ENCODE measurements around the gene CRIM1. TPM values are rescaled to one million over a fixed set of nuclear protein-coding genes. Genes with fewer than 3 reads are reported as not detected.
A peak's percentile ranks its signal among the peaks of the same experiment; 100 is the strongest.

Gene CRIM1
- polyA plus RNA-seq, 1 donor: 21.1 TPM

DNA sequence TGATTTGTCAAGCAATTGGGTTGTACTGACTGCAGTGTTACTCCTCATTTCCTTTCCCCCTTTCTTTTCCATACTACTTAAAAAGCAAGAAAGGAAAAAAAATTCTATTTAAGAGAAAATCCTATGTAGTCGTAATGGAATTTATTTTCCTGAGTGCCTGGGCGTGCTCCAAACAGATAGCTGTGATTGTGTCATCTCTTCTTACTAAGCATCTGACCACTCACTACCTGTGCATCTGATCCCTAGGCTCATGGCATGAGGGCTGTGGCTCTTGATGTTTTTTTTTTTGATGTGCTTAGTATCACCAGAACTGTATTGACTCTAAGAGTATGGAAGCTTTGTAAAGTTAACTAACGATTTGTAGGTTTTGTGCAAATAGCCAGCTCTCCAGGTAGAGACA, 19.0 kb downstream of the CRIM1 start:
- no peak for DNase-seq

DNA sequence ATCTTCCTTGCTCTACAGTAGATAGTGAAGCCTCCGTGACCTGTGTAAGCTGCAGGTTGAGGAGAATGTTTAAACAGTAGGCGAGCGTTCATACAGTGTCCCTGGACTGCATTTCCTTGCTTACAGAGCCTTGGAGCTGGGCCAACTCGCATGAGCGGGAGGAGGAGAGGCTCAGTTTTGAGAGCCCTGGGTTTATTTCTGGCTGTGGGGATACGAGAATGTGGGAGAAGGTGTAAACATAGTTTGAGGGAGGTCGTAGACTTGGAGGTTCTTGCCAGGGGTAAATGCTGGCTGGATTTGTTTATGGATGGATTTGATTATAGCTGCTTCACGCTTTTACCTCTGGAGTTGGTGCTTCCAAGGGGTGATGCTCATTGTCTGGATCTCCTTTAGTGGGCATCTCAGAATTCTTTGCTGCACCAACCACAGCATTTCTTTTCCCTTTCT, 20.8 kb downstream of the CRIM1 start:
- DNase-seq: peak; percentile 70

DNA sequence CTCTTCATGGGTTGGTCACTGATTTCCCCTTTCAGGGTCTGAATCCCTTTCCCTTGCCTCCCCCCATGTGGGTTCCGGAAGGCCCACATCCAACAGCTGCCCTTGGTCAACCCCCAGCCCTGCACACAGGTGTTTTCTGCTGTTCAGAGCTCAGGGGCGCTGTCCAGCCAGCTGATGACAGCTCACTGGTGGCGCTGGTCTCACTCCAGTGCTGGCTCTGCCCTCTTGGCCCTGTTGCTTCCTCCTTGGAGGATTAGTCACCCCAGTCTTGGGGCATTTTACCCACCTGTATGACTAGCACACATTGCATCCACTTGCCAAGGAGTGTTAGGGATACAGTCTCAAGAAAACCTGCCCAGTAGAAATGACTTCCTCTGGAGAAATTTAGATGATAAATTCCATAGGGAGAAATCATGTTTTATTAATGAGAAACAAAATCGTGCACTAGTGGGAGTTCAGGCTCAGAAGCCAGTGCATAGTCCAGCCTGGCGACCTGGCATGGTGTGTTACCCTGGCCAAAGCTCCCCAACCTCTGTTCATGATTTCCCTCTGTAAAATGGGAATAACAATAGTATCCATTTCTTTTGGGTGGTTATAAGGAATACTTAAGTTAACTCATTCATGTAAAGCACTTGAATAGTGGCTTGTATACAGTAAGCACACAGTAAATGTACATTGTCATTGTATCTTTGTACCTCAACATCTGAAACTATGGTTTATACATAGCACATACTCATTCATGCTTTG, 21.6 kb downstream of the CRIM1 start:
- DNase-seq: no peak

DNA sequence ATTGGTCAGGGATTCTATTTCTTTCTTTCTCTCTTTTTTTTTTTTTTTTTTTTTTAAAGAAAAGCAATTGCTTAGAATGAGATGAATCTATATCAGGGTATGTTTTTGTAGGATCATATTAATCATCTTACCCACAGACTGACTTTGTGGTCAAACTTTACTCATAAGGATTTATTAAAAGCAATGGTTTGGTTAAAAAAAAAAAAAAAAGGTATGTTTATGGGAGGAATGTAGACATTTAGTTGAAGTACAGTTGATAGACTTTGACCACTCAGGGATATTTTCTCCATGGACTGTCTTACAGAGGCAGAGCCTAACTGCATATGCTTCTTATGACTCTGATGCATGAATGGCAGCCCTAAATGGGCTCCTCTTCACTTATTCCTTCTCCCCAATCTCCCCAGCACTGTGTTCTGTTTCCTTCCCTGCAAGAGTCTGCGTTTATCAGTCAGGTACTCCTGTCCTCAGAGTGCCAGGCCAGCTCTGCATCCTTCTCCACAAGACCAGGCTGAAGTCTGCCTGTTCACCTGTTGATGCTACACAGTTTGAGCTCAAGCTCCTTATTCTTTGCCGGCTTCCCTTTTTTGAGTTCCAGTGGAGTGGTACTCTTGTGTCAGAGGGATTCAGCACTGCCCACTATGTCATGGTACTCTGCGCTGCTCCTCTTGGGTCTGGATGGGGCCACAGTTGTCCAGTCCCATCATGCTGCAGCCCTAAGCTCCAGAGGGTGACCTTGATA, 24.3 kb downstream of the CRIM1 start:
- DNase-seq: no peak

DNA sequence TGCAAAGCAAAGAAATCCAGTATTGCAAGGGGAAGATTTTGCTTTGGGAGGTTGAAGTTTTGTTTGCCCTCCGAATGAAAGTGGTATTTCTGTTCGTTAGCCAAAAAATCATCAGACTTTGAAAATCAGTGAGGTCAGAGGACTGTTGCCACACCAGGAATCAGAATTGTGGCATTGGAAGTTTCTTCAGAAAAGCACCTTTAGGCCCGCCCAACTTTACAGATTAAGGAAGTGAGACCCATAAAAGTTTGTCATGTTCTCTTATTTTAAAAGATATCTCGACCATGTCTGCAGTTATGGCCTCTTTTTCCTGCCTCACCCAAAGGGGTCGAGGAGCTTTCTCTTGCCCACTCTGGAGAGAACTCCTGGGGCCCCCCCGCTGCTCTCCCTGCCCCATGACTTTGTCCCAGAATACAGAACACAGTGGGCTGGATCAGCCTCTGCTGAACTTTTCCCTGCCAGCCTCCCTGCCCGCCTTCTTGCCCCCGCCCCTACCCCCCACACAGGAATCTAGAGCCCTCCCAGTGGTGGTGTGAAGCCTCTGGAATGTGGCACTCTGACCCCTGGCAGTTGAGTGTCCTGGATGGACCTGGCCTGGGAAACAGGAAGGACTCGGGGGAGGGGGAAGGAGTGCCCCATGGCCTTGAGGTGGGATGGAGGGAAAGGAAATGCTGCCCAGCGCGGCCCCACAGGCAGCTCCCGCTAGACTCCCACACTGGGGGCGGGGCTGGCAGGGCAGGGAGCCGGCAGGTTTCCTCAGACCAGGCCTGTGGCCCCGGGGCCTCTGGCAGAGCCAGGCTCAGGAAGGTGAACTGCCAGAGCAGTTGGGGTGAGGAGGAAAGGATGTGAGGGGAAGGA, 25.3 kb downstream of the CRIM1 start:
- no peak for DNase-seq

GRCh38 chr2:36381993-36382392, 26.4 kb downstream of the CRIM1 start:
- DNase-seq: no peak

DNA sequence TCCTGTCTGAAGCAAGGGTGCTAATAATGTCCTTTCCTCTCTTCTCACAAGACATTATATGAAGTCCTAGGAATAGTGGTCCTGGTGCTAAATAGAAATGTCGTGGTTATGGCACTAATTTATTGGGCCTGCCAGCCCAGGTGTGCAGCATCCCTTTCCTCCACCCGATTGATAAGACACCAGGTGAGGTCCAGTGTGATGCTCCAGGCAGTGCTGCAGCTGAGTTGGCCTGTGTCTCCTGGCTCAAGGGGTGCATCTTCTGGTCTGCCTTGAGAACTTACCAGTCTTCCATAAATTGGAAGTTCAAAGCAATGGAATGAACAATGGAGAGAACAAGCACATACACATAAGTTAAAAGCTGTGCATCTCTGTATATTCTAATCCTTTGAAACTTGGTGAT, 26.9 kb downstream of the CRIM1 start:
- DNase-seq: no peak

- no peak for DNase-seq
Observed at GRCh38 chr2:36383726-36384125, 28.1 kb downstream of the CRIM1 start.

DNA sequence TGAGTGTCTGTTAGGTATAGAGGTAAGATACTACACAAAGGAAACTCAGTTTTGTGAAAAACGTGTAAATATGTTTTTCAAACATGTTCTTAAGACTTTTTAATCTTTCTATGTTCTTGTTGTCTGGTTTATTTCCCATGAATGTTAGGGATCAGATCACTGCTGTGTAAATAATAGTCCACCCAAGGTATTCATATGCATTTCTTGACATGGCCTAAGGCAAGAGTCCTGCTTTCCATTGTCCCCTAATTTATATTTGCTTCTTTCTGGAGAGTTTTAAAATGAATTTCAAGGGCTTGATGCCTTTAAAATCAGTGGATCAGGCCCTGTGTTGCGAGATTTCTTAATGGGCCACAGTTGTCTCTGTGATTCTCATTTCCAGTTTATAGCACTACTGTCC, 28.9 kb downstream of the CRIM1 start:
- DNase-seq: no peak

DNA sequence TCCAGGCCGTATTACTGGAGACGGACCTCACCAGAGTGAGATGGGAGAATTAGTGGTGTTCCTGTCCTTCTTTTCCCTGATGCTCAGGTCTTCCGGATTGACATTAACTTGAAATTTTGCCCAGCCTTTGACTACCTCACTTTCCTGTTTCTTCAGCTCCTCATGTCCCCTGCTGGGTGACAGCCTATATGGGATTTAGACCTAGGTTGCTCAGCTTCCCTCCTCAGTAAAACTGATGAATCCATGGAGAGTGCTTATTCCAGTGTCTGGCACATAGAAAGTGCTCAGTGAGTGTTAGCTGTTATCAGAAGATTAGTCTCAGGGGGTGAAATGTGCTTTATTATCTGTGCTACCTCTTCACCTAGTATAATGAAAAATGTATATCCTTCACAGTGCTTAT, 30.0 kb downstream of the CRIM1 start:
- DNase-seq: no peak

GRCh38 chr2:36387258-36387916, 31.8 kb downstream of the CRIM1 start:
- DNase-seq: no peak

GRCh38 chr2:36388472-36388871, 32.9 kb downstream of the CRIM1 start:
- no peak for DNase-seq

- DNase-seq: peak; percentile 47
Observed at GRCh38 chr2:36389091-36389564, 33.5 kb downstream of the CRIM1 start.

DNA sequence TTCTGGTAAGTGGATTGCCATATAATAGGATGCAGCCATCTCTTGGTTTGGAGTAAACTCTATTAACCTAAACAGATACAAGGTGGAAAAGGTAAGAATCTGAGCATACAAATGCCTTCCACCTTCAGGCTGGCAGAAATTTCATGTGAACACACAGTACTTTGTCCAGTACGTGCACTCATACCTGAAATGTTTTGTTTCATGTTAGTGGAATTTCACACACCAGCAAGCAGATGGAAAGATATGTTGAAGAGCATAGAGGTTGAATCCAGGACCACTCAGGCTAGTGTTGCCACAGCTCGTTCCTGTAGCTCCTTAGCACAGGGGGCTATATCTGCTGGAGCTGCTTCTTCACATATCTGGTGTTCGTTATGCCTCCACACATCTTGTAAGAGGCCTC, 34.0 kb downstream of the CRIM1 start:
- no peak for DNase-seq

GRCh38 chr2:36392571-36393255, 37.1 kb downstream of the CRIM1 start:
- no peak for DNase-seq

- DNase-seq: no peak
Observed at GRCh38 chr2:36393738-36394256, 38.2 kb downstream of the CRIM1 start.

- no peak for DNase-seq
Observed at GRCh38 chr2:36394804-36395203, 39.2 kb downstream of the CRIM1 start.

- no peak for DNase-seq
Observed at GRCh38 chr2:36395866-36396265, 40.3 kb downstream of the CRIM1 start.

- DNase-seq: no peak
Observed at GRCh38 chr2:36396878-36397539, 41.4 kb downstream of the CRIM1 start.

- no peak for DNase-seq
Observed at GRCh38 chr2:36397728-36398413, 42.3 kb downstream of the CRIM1 start.
